Measurements from ENCODE around the gene PPP1R16B.
"Not testable (repeated sequence)": the region's sequence is repeated elsewhere in the genome, so short reads cannot be mapped to it uniquely, and the experiment has no call there.

PPP1R16B gene

GRCh38 chr20:38794057-38794456, 11.4 kb upstream of the PPP1R16B start:
- DNase-seq = not testable (repeated sequence)

DNA sequence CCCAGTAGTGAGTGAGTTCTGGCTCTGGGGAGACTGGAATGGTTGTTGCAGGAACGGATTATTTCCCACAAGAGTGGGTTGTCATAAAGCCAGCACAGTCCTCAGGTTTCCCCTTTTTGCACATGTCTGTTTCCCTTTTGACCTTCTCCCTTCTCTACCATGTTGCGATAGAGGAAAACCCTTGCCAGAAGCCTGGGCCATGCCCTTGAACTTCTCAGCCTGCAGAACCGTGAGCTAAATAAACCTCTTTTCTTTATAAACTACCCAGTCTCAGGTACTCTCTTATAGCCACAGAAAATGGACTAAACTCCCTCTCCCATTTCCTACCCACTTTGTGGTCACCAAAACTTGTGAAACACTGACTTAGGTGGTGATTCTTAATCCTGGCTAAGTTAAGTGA, 7.2 kb upstream of the PPP1R16B start:
- no peak for DNase-seq

GRCh38 chr20:38799203-38799602, 6.3 kb upstream of the PPP1R16B start:
- peak; percentile 76 for DNase-seq

GRCh38 chr20:38800882-38801281, 4.6 kb upstream of the PPP1R16B start:
- no peak for DNase-seq

DNA sequence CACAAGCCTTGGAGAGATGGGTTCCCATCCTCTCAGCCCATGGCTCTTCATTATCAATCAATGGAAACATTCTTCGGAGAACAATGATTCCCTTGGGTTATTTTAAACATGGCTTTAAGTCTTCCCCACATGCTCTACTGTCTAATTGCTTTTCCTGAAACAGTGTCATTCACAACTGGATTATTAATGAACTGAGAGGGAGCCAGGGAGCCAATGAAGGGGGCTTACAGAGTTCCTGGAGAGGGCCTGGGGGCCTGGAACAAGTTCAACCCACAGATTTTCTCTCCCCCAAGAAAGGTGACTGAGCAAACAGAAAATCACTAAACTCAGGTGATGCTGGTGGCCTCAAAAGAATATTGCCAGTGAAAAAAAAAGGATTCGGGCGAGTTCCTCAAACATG, 1.3 kb upstream of the PPP1R16B start:
- DNase-seq = no peak

- peak; percentile 85 for DNase-seq
These were observed 605 bp upstream of the PPP1R16B start for GRCh38 chr20:38804682-38805501.

- no peak for DNase-seq
These were observed 709 bp downstream of the PPP1R16B start for GRCh38 chr20:38805958-38806854.

- DNase-seq = peak; percentile 19
These were observed 1.6 kb downstream of the PPP1R16B start for GRCh38 chr20:38806855-38807655.

- no peak for DNase-seq
These were observed 4.4 kb downstream of the PPP1R16B start for GRCh38 chr20:38809942-38810341.

- peak; percentile 69 for DNase-seq
These were observed 5.6 kb downstream of the PPP1R16B start for GRCh38 chr20:38810926-38811630.

DNA sequence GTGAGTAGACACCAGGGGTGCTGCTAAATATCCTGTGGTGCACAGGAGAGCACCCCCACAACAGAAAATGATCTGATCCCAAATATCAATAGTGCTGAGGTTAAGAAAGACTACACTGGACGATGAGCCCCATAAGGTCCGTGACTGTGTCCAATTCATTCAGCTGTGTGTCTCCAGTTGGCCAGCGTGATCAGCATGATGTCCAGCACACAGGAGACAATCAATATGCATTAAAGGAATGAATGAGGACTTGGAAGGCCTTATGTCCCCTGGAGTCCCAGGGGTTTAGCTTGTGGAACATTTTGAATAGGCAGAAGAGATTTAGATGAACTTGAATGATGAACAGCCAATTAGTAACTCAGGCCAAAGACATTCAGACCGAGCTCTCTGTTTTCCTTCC, 6.3 kb downstream of the PPP1R16B start:
- no peak for DNase-seq

GRCh38 chr20:38812182-38812581, 6.7 kb downstream of the PPP1R16B start:
- peak; percentile 31 for DNase-seq

DNA sequence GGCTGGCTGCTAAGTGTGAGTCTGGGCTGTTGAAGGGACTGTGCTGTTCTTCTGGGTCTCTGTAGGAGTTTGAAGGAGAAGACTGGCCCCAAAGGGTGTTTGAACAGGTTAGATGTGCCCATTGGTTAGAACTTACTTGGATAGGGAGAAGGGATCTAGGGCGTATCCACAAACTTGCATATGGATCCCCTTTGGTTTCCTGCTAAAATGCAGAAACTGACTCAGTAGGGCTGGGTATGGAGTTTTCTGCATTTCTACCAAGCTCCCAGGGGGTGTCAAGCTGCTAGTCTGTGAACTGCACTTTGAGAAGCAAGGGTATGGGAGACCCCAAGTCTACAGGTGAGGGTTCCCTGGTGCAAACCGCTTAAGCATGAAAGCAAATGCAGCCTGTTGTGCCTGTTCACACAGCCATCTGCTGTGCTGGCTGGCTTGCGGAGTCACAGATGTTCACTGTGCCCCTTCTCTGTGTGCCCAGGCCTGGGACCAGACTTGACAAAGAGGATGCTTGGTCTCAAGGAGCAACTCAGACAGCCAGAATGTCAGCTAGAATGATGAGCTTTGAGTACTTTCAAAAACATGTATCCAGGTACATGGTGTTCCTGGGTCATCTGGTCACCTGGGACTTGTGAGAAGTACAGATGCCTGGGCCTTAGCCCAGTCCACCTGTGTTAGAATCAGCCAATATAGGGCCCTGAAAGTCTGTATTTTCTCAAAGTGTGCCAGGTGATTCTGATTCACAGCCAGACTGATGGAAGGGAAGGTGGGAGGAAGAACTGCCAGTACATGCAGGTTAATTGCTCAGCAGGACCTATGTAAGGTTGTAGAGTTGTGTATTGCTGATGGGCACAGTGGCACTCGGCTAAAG, 7.4 kb downstream of the PPP1R16B start:
- no peak for DNase-seq

GRCh38 chr20:38813574-38813962, 8.1 kb downstream of the PPP1R16B start:
- not testable (repeated sequence) for DNase-seq

DNA sequence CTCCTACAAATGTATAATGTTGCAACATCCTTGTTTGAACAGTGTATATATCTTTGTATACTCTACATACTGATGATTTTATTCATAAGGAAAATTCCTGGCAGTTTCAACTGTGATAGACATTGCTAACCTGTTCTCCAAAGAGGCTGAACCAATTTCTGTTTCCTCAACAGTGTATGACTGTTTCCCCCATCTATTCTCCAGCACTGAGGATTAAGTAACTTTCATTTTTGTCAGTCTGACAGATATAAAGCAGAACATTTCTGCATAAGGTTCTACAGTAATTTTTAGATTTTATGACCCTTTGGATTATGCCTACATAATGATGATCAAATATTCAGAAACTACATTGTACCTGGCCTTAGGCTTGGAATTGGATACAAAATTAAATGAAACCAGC, 9.9 kb downstream of the PPP1R16B start:
- no peak for DNase-seq

DNA sequence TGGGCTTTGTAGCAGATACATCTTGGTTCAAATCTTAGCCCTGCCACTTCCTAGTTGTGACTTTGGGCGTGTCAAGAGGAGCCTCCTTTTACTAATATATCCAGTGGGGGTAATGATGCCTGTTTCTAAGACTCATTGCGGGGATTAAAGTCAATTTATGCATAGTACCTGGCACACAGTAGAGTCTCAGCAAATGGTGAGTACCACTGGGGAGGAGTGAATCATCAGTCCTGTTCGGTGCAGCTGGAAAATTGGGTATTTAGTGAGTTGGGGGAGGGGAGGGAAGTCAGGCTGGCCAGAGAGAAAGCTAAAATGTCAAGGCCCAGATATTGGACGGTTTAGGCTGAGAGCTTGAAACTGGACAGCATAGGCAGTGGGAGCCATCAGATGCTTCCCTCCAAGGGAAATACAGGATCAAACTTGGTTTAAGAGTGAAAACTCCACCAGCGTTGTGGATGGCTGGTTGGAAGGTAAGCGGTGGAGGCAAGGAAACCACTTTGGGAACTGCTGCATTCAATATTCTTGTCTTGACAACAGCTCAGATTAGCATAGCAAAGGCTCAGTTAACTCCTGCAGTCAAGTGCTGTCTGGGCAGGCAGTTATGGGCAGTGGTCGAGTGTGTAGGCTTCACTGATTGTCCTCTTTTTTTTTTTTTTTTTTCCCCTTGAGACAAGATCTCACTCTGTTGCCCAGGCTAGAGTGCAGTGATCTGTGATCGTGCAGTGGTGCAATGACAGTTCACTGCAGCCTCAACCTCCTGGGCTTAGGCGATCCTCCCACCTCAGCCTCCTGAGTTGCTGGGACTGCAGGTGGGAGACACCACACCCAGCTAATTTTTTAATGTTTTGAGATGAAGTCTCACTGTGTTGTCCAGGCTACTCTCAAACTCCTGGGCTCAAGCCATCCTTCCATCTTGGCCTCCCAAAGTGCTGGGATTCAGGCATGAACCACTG, 12.9 kb downstream of the PPP1R16B start:
- no peak for DNase-seq

GRCh38 chr20:38825571-38825900, 20.0 kb downstream of the PPP1R16B start:
- no peak for DNase-seq

GRCh38 chr20:38825901-38826625, 20.6 kb downstream of the PPP1R16B start:
- DNase-seq = peak; percentile 75

DNA sequence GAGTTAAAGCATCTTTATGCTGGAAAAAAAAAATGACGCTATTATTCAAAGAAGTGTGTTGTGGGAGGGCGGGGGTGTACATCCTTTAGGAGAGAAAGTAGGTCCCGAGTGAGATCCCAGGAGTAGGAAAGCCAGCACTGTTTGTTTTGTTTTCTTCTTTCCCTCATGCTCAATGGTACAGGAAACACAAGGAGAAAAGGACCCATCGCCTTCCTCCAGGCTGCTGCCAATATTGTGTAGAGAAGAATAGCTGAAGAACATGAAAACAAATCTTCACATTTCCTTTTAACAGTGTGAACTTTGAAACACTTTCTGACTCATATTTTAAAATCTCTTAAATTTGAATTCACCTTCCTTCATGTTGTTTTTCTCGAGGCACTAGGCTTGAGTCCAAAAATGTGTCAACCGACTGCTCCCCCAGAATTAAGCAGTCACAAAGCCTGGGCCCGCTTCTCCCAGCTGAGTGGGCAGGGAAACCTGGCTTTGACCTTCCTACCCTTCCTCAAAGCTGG, 22.3 kb downstream of the PPP1R16B start:
- no peak for DNase-seq
